Activated naive CD4-positive, alpha-beta T cell (primary cell): ENCODE results near the gene RCAN1.
A peak's percentile ranks its signal among the peaks of the same experiment; 100 is the strongest.
"Not testable (repeated sequence)": the region's sequence is repeated elsewhere in the genome, so short reads cannot be mapped to it uniquely, and the experiment has no call there.

ENCODE experiments used
- DNase-seq, 4 experiments: peaks; one replicate each; lab custom pipeline; 2025; lab: John Stamatoyannopoulos, UW

RCAN1 gene

DNA sequence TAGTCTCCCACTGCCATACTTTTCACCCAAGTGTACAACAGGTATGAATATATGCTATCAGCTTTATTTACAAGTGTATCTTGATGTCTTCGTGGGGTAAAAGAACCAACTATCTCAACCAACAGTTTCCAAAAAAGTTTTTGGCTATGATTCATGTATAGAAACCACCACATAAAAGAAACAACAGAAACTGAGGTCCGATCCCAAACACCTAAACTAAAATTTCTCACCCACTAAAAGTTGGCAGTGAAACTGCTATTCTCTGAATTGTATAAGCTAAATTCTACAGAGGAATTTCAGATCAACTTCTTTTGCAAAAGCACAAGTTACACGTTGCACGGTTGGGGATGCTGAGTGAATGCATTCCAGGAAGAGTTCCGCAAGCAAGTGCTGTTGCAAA is 97.9 kb downstream of the RCAN1 start:
- no peak for DNase-seq

DNA sequence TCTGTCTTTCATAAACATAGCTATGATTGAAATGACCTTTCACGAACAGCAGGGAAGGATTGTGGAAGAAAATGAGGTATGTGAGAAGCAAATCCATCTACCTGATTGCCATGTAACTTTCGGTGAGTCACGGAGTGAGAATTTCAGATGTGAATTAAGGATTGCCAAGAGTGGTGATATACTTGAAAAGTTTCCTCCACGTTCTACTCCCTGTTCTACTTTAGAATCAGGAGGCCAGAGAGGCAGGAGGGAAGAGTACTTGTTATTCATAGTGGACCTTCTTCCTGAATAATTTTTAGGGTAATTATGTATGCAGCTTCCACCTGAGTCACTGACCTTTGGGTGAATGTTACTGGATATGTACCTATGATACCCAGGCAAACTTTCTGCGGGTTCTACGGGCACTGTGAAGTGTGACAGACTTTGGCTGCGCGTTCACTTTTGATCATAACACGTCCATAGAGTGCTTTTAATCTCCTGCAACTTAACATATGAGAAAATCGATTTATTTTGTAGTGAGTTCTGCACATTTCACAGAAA is 100.3 kb downstream of the RCAN1 start:
- DNase-seq: no peak

- DNase-seq: no peak
These were observed 101.7 kb downstream of the RCAN1 start for GRCh38 chr21:34513129-34513675.

DNA sequence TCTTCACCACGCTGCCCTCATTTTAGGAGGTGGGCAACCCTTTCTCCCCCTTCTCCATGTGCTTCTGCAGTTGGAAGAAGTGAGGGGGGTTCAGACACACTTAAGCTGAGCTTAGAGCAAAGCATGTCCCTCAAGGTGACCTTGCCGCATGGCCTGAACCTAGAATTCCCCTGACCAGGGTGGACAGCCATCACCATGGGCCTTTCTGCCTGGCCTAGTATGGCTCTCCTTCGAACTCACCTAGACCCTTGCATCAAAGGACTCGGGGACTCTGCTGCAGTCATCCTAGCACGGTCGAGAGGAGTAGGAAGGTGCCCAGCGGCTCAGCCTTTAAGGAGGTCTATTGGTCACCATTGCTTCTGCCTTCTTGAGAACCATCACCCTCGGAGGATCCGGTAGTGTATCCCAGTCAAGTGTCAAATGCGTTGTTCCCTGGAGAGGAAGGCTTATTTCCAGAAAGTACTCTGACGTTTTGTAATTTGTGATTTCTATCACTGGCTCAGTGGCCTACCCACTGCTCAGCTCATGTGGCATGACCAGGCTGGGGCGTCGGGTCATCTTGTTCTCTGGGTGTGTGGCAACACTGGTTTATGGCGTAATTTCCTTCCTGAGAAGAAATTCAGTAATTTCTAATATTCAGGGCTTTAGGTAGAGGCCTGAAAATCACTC is 103.0 kb downstream of the RCAN1 start, which contains the start of gene KCNE1:
TSS of gene KCNE1 (minus strand) at position 424 of the 669 bp plus-strand sequence. CDS start 62,576 bp downstream, outside the sequence.
- DNase-seq: no peak

DNA sequence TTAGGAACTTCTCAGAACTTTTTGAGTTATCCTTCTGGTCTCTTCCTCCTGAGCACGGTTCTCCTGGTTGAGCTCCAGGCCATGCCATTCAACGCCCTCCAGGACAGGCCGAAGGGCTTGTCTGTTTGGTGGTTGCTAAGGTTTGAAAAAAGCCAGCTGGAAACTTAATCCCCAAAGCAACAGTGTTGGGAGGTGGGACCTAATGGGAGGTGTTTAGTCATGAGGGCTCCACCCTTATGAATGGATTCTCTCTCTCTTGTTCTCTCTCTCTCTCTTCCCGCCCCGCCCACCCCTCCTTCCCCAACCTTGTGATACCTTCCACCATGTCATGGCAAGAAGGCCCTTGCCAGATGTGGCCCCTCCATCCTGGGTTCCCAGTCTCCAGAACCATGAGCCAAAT is 103.7 kb downstream of the RCAN1 start:
- no peak for DNase-seq

DNA sequence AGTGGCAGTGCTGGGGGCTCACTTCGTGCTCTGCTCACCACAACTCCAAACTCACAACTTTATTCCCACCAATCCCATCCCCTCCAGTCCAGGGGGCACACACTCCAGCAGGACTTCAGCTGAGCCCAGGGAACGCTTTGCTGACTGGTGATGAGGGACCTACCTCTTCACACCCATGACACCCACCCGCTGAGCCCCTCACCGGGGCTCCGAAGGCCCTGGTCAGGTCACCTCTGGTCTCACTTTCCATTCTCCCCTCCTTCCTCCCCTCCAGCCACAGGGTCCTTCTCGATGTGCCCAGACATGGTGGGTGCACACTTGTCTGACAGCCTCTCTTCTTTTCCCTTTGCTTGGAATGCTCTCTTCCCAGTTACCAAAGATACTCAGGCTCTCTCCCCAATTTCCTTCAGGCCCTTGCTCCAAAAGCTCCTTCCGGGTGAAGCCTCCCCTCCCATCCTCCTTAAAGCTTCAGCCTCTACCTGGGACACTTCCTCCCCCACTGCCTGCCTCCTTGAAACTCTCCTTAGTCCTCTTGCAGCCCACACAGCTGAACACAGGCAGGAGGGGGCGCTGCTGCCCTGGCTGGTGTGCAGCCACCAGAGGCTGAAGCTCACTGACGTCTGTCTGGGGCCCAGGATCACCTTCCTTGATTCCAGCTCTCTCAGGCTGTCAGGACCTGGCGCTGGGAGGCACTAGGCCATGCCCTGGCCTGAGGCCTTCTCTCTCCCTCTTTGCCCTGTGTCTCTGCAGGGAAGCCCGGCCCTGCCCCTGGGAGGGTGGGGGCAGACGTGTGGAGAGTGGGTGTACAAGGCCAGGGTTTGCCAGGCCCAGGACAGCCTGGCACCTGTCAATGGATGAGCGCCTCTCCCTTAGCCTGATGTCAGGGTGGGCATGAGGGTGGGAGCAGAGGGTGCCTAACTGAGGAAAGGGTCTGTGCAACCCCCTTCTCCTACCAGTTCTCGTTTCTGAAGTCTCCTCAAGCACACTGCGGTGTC is 104.5 kb downstream of the RCAN1 start:
- DNase-seq: peak in 1 of 4 experiments; percentile 21

- no peak for DNase-seq
These were observed 105.8 kb downstream of the RCAN1 start for GRCh38 chr21:34509151-34509550.

- DNase-seq: no peak
These were observed 110.3 kb downstream of the RCAN1 start for GRCh38 chr21:34504595-34504994.

- no peak for DNase-seq
These were observed 112.3 kb downstream of the RCAN1 start for GRCh38 chr21:34502480-34503106.

DNA sequence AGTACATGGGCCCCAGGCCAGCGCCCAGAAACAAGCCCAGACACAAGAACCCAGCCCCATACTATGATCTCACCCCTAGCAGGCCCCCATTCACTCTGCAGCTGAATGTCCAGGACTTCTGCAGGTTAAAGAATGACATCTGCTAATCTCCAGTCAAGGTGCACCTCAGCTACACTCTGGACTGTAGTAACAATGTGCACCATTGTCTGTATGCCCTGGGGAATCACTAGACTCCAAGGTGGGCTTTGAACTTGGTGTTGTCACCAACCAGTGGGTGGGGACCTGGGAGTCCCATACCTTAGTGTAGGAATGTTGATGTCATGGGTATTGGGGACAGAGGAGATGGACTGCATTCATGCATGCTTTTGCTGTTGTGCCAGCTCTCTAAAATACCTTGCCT is 113.2 kb downstream of the RCAN1 start:
- no peak for DNase-seq

DNA sequence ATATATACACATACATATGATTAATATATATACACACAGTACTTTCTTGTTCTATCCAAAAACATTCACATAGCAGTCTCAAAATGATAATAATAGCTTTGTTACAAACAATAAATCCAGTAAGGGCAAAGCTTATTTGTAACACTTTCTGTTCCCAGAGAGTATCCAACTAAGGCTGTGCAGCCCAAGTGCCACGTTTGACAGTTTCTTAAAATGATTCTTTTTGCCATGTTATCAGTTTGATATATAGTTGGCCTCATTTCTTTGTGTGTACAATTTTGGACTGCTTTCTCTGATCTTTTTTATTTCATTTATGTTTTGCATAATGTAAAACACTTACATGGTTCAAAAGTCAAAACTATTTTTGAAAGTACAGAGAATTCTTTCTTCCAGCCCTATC is 114.7 kb downstream of the RCAN1 start:
- no peak for DNase-seq

- DNase-seq: no peak
These were observed 115.8 kb downstream of the RCAN1 start for GRCh38 chr21:34499116-34499515.

GRCh38 chr21:34498623-34499022 is 116.3 kb downstream of the RCAN1 start:
- DNase-seq: no peak

GRCh38 chr21:34483854-34484253 is 131.1 kb downstream of the RCAN1 start:
- not testable (repeated sequence) for DNase-seq

DNA sequence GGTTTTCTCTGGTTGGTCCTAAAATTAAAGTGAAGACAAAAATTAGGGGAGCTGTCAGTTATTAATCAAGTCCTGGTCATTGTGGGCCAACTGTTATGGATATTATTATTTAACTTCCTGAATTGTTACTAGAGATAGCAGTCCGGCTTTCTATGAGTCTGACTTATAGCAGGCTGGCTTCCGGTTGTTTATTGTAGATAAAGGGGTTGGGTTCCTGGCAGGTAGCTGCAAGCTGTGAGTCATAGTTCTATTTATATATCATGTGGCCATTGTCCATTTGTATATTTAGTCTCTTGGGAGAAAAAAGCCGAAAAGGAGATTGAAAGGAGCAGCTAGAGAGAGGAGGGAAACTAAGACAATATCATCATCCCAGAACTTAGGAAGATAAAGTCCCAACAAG is 131.5 kb downstream of the RCAN1 start:
- DNase-seq: not testable (repeated sequence)

GRCh38 chr21:34467333-34467732 is 147.6 kb downstream of the RCAN1 start:
- DNase-seq: not testable (repeated sequence)
